22Rv1 (cell line): ENCODE measurements around the gene FAM83G.

Experiments
- H3K27ac ChIP-seq: fragments of 450-650 bp; 2 replicates; pipeline ENCODE4 v1.5.1; 2017
- ZFX ChIP-seq: fragments of 450-650 bp; IDR thresholded peaks from 2 replicates; pipeline ENCODE4 v1.6.1; 2017; ENCODE audit warnings: antibody characterized with exemption, borderline replicate concordance
- TF ChIP-seq, protein P1 (sequence below): fragments of 450-650 bp; IDR thresholded peaks from 2 replicates; pipeline ENCODE4 v1.5.1; 2017; ENCODE audit warnings: mild to moderate bottlenecking

Gene FAM83G

GRCh38 chr17:18994631-18995030 lies 9.9 kb downstream of the FAM83G start:
- H3K27ac ChIP-seq = no peak overlapping the region
- no peak for TF ChIP-seq ZFX
- TF ChIP-seq, protein P1, sequence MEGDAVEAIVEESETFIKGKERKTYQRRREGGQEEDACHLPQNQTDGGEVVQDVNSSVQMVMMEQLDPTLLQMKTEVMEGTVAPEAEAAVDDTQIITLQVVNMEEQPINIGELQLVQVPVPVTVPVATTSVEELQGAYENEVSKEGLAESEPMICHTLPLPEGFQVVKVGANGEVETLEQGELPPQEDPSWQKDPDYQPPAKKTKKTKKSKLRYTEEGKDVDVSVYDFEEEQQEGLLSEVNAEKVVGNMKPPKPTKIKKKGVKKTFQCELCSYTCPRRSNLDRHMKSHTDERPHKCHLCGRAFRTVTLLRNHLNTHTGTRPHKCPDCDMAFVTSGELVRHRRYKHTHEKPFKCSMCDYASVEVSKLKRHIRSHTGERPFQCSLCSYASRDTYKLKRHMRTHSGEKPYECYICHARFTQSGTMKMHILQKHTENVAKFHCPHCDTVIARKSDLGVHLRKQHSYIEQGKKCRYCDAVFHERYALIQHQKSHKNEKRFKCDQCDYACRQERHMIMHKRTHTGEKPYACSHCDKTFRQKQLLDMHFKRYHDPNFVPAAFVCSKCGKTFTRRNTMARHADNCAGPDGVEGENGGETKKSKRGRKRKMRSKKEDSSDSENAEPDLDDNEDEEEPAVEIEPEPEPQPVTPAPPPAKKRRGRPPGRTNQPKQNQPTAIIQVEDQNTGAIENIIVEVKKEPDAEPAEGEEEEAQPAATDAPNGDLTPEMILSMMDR = no peak

GRCh38 chr17:18993905-18994526 lies 10.5 kb downstream of the FAM83G start:
- H3K27ac ChIP-seq = no peak overlapping the region
- TF ChIP-seq, protein P1 = no peak
- TF ChIP-seq ZFX = no peak

GRCh38 chr17:18992454-18993130 lies 12.0 kb downstream of the FAM83G start:
- no peak for TF ChIP-seq ZFX
- TF ChIP-seq, protein P1 = no peak
- no peak overlapping the region for H3K27ac ChIP-seq

- H3K27ac ChIP-seq = no peak overlapping the region
- TF ChIP-seq ZFX = no peak
- TF ChIP-seq, protein P1 = no peak
These were observed 12.8 kb downstream of the FAM83G start for GRCh38 chr17:18991531-18992315.

GRCh38 chr17:18990331-18990730 lies 14.2 kb downstream of the FAM83G start:
- no peak overlapping the region for H3K27ac ChIP-seq
- no peak for TF ChIP-seq ZFX
- TF ChIP-seq, protein P1 = no peak

DNA sequence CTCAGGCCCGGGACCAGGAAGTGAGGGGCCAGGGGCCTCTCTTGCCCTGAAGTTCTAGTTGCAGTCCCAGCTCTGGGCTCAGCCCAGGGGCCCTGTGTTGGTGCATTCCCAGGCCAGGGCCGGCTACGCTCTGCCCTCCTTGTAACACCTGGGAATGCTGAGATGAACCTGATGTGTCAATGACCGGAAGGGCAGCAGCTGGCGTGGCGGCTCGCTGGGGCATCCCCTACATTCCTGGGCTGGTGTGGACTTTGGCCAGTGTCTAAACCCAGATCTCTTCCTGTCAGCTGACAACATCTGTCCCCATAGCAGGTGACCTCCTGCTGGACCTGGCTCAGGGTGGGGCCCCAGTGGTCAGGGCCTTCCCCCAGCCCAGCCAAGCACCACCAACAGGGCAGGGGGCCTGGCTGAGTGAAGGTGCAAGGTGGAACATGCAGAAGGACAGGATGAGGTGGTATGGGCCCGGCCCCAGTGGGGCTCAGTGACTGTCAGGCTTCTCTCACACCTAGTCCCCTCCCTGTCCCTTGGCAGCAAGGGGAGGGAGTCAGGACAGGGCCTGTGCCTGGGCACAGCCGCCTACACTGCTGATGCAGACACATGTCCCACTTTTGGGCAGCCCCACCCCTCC lies 15.9 kb downstream of the FAM83G start:
- no peak for TF ChIP-seq ZFX
- TF ChIP-seq, protein P1 = no peak
- H3K27ac ChIP-seq = no peak overlapping the region
